Spleen (tissue), 7 donors: ENCODE data around the gene UCP2.
"Not testable (repeated sequence)": the region's sequence is repeated elsewhere in the genome, so short reads cannot be mapped to it uniquely, and the experiment has no call there.

Source experiments
- CTCF ChIP-seq, 11 experiments: fragments of 200-600 bp in 7 of 11; fragments of 450-650 bp in 4 of 11; sonication (generic) in 4 of 11; IDR thresholded peaks in 8 of 11; conservative IDR thresholded peaks in 3 of 11; 1 replicate in 7 of 11; 2 replicates in 4 of 11; pipeline versions ENCODE4 v1.4.0 to v1.8.0; 2016 to 2021; ENCODE audit warnings: antibody characterized with exemption in 11 of 11, inconsistent platforms in 4 of 11, mild to moderate bottlenecking in 1 of 11
- POLR2AphosphoS5 ChIP-seq, 3 donors: sonication (generic); formaldehyde crosslinking; IDR thresholded peaks; one replicate each; pipeline ENCODE4 v1.5.1; 2017; ENCODE audit warnings: antibody characterized with exemption in 3 of 3
- donor health status: DM: no; HTN: no; CAD: no; lungs with moderate emphysema.
- donor health status: DM: no; HTN: no; CAD: no.
- donor health status: DM: no; HTN: no; CAD: no.

- not testable (repeated sequence) for TF ChIP-seq CTCF (IDR thresholded peaks at IDR 0.05 in 8 of 11, conservative IDR thresholded peaks at IDR 0.05 in 3 of 11); POLR2AphosphoS5 (IDR thresholded peaks at IDR 0.05)
Measured at GRCh38 chr11:73985661-73986060, 3.0 kb upstream of the UCP2 start.
